ENCODE results near the gene NCKAP5. TPM values are rescaled to one million over a fixed set of nuclear protein-coding genes. Genes with fewer than 3 reads are reported as not detected.

Gene NCKAP5
- total and polyA plus RNA-seq, 4 donors, result 2.3 to 20.2 (median 8.1) TPM

DNA sequence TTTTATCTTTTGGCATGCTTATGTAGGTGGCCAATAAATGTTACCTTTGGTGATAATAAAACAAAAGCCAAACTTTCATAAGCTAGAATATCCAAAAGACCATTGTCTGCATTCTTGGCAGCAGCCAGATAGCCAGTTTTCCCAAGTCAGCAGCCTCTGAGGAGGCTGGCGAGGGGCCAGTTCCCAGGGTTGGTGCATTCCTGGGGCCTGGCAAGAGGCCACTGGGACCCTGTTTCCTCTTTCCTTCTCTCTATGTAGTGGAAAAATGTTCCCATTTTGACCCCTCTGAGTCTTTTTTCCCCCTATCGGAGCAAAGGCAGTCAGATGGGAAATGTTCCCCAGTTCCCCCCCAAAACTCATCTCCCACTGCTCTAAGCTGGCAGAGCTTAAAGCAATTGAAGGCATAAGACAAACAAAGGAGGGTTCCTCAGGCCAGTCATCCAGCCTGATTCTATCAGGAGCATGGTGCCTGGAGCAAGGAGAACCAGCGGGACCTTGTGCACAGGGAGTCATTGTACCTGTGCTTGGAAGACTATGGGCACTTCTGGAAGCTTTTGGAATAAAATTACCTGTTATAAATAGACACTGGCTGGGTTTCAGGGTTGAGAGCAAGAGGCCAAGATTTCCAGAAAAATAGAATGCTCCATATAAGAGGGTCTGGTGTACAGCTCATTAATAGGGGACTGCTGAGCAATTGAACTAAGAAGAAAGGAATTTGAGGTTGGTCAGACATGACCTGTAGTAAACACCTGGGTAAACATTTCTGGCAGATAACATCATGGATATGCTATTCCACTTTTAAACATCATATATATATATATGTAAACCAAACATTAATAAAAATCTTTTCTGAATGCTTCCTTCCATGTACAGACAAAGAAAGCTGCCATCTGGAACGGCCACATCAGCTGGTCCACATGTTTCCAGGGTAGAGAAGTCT lies 63.4 kb downstream of the NCKAP5 start:
- Histone ChIP-seq H3K9ac (ENCODE audit: insufficient read depth in 1 of 2, low read length in 2 of 2) (no peak overlapping the region), H3K36me3 (ENCODE audit: control insufficient read depth in 4 of 4, insufficient read depth in 4 of 4, low read length in 4 of 4) (no peaks in the 10 kb centered on the region), H3K27ac (ENCODE audit: low read depth in 1 of 2, low read length in 1 of 2) (peak overlapping the region in 1 of 2 donors; percentile 4), H3K9me3 (ENCODE audit: control insufficient read depth in 4 of 4, insufficient read depth in 3 of 4, low read length in 3 of 4) (no peaks in the 10 kb centered on the region), H3K27me3 (ENCODE audit: control insufficient read depth in 3 of 3, insufficient read depth in 3 of 3, low read length in 2 of 3) (no peaks in the 10 kb centered on the region), H3K4me1 (ENCODE audit: control insufficient read depth in 5 of 5, insufficient read depth in 5 of 5, low read length in 5 of 5) (peaks cover 7 to 16% (median 11%) of the 10 kb centered on the region in 5 donors), H3K4me3 (no peak overlapping the region)
- ATAC-seq (ENCODE audit: insufficient read depth, low FRiP score), result peak; percentile 16
- peak; percentile 77 to 82 (median 78) for DNase-seq
- 55 to 60% methylated on average over 4 of the region's 4 CpGs for WGBS, 2 donors
- TF ChIP-seq, protein P1, sequence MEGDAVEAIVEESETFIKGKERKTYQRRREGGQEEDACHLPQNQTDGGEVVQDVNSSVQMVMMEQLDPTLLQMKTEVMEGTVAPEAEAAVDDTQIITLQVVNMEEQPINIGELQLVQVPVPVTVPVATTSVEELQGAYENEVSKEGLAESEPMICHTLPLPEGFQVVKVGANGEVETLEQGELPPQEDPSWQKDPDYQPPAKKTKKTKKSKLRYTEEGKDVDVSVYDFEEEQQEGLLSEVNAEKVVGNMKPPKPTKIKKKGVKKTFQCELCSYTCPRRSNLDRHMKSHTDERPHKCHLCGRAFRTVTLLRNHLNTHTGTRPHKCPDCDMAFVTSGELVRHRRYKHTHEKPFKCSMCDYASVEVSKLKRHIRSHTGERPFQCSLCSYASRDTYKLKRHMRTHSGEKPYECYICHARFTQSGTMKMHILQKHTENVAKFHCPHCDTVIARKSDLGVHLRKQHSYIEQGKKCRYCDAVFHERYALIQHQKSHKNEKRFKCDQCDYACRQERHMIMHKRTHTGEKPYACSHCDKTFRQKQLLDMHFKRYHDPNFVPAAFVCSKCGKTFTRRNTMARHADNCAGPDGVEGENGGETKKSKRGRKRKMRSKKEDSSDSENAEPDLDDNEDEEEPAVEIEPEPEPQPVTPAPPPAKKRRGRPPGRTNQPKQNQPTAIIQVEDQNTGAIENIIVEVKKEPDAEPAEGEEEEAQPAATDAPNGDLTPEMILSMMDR (IDR thresholded peaks at IDR 0.05; ENCODE audit: control extremely low read depth, extremely low read depth), result no peak

- TF ChIP-seq, protein P1 (IDR thresholded peaks at IDR 0.05; ENCODE audit: control extremely low read depth, extremely low read depth), result no peak
- WGBS, 2 donors, result 63 to 94% methylated on average over 1 of the region's 1 CpG
- H3K27ac ChIP-seq (ENCODE audit: low read depth in 1 of 2, low read length in 1 of 2), result no peak overlapping the region
- H3K36me3 ChIP-seq (ENCODE audit: control insufficient read depth in 4 of 4, insufficient read depth in 4 of 4, low read length in 4 of 4), result no peaks in the 10 kb centered on the region
- H3K9me3 ChIP-seq (ENCODE audit: control insufficient read depth in 4 of 4, insufficient read depth in 3 of 4, low read length in 3 of 4), result no peaks in the 10 kb centered on the region
- DNase-seq (no peak), ATAC-seq (ENCODE audit: insufficient read depth, low FRiP score) (no peak)
- H3K4me1 ChIP-seq (ENCODE audit: control insufficient read depth in 5 of 5, insufficient read depth in 5 of 5, low read length in 5 of 5), result peaks cover 7 to 16% (median 11%) of the 10 kb centered on the region in 5 donors
- no peak overlapping the region for H3K9ac ChIP-seq (ENCODE audit: insufficient read depth in 1 of 2, low read length in 2 of 2)
- H3K4me3 ChIP-seq, result no peak overlapping the region
- H3K27me3 ChIP-seq (ENCODE audit: control insufficient read depth in 3 of 3, insufficient read depth in 3 of 3, low read length in 2 of 3), result no peaks in the 10 kb centered on the region
These were observed 64.3 kb downstream of the NCKAP5 start for GRCh38 chr2:133503927-133504326.

DNA sequence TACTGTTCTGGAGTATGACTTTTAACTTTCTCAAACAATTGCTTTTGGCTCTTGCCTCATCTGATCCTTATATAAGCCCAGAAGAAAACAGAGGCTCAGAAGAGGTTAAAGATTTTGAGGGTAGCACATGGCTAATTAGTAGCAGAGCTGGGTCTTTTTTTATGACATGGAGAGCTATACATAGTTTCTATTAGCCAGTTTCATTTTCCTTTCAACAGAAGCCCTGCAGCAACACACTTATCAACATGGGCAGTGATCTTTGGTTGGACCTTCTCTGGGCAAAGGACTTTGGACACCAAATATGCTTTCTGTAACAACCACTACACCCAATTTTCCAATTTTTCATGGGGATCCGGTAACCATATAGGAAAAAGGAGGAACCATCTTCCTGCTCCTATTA lies 64.9 kb downstream of the NCKAP5 start:
- Histone ChIP-seq H3K36me3 (ENCODE audit: control insufficient read depth in 4 of 4, insufficient read depth in 4 of 4, low read length in 4 of 4) (no peaks in the 10 kb centered on the region), H3K4me1 (ENCODE audit: control insufficient read depth in 5 of 5, insufficient read depth in 5 of 5, low read length in 5 of 5) (peaks cover 7 to 16% (median 12%) of the 10 kb centered on the region in 5 donors), H3K27me3 (ENCODE audit: control insufficient read depth in 3 of 3, insufficient read depth in 3 of 3, low read length in 2 of 3) (no peaks in the 10 kb centered on the region), H3K4me3 (no peak overlapping the region), H3K9me3 (ENCODE audit: control insufficient read depth in 4 of 4, insufficient read depth in 3 of 4, low read length in 3 of 4) (no peaks in the 10 kb centered on the region), H3K9ac (ENCODE audit: insufficient read depth in 1 of 2, low read length in 2 of 2) (no peak overlapping the region), H3K27ac (ENCODE audit: low read depth in 1 of 2, low read length in 1 of 2) (no peak overlapping the region)
- 90 to 97% methylated on average over 1 of the region's 1 CpG for WGBS, 2 donors
- TF ChIP-seq, protein P1 (IDR thresholded peaks at IDR 0.05; ENCODE audit: control extremely low read depth, extremely low read depth), result no peak
- ATAC-seq (ENCODE audit: insufficient read depth, low FRiP score) (no peak), DNase-seq (no peak)

Measured in lung (tissue), 12 donors.